Kidney epithelial cell (primary cell): Measurements from ENCODE around the gene TRIM45. TPM values are rescaled to one million over a fixed set of nuclear protein-coding genes. Genes with fewer than 3 reads are reported as not detected.

Source experiments
- DNase-seq: peaks from one replicate; pipeline ENCODE4 v3.0.0-alpha.2; 2010; ENCODE audit warnings: low read depth
- H3K27me3 ChIP-seq: 2 replicates; pipeline ENCODE4 v1.6.0; 2011; ENCODE audit warnings: low read length; ENCODE audit not compliant: control insufficient read depth, insufficient read depth
- H3K36me3 ChIP-seq: 2 replicates; pipeline ENCODE4 v1.5.1; 2011; ENCODE audit warnings: low read length; ENCODE audit not compliant: control insufficient read depth, insufficient read depth
- H3K4me3 ChIP-seq: 2 replicates; pipeline ENCODE4 v1.5.1; 2011; ENCODE audit warnings: low read depth, mild to moderate bottlenecking, control low read depth, low read length
- CTCF ChIP-seq: IDR thresholded peaks from 2 replicates; pipeline ENCODE4 v1.5.1; 2011; ENCODE audit warnings: mild to moderate bottlenecking, moderate library complexity, low read length, control low read depth, inconsistent platforms; ENCODE audit not compliant: insufficient read depth, poor library complexity, severe bottlenecking
- total RNA-seq: library from RNA; depleted of rRNA; stranded (reverse); fragments of >200 nt; gene quantifications from 2 replicates; pipeline ENCODE4 v1.2.3, GENCODE V29; 2015

The TRIM45 gene
- 4.3 and 7.4 TPM in 2 replicates for total RNA-seq

- peak; percentile 88 for TF ChIP-seq CTCF
- Histone ChIP-seq H3K36me3 (no peaks in the 10 kb centered on the region), H3K27me3 (no peaks in the 10 kb centered on the region), H3K4me3 (peak within 1 kb of the TSS; percentile 63)
- peak; percentile 83 for DNase-seq
These were observed at the start of gene TRIM45 for GRCh38 chr1:117121589-117122329. TRIM45 (minus strand) TSS chr1:117121749; CDS start chr1:117121201, 548 bp downstream.

- no peaks in the 10 kb centered on the region for H3K36me3 ChIP-seq
- no peak for DNase-seq
These were observed 48.5 kb upstream of the TRIM45 start for GRCh38 chr1:117169871-117170596.

GRCh38 chr1:117167402-117167801 is 45.9 kb upstream of the TRIM45 start:
- H3K27me3 ChIP-seq: no peaks in the 10 kb centered on the region
- no peak for DNase-seq
- TF ChIP-seq CTCF: no peak
- H3K4me3 ChIP-seq: no peak overlapping the region
- no peaks in the 10 kb centered on the region for H3K36me3 ChIP-seq

More at GRCh38 chr1:117169871-117170596, 48.5 kb upstream of the TRIM45 start:
- no peak for TF ChIP-seq CTCF
- no peaks in the 10 kb centered on the region for H3K27me3 ChIP-seq
- H3K4me3 ChIP-seq: no peak overlapping the region

GRCh38 chr1:117166076-117166475 is 44.5 kb upstream of the TRIM45 start:
- no peak for DNase-seq

GRCh38 chr1:117164209-117164608 is 42.7 kb upstream of the TRIM45 start:
- no peak for TF ChIP-seq CTCF
- Histone ChIP-seq H3K4me3 (no peak overlapping the region), H3K36me3 (no peaks in the 10 kb centered on the region), H3K27me3 (no peaks in the 10 kb centered on the region)
- DNase-seq: no peak

More at GRCh38 chr1:117166076-117166475, 44.5 kb upstream of the TRIM45 start:
- Histone ChIP-seq H3K27me3 (no peaks in the 10 kb centered on the region), H3K4me3 (no peak overlapping the region), H3K36me3 (no peaks in the 10 kb centered on the region)
- TF ChIP-seq CTCF: no peak

- Histone ChIP-seq H3K27me3 (no peaks in the 10 kb centered on the region), H3K4me3 (no peak overlapping the region), H3K36me3 (no peaks in the 10 kb centered on the region)
- DNase-seq: no peak
- TF ChIP-seq CTCF: no peak
These were observed 41.3 kb upstream of the TRIM45 start for GRCh38 chr1:117162816-117163215.
